ENCODE results near the gene TMEM61.

Gene TMEM61

DNA sequence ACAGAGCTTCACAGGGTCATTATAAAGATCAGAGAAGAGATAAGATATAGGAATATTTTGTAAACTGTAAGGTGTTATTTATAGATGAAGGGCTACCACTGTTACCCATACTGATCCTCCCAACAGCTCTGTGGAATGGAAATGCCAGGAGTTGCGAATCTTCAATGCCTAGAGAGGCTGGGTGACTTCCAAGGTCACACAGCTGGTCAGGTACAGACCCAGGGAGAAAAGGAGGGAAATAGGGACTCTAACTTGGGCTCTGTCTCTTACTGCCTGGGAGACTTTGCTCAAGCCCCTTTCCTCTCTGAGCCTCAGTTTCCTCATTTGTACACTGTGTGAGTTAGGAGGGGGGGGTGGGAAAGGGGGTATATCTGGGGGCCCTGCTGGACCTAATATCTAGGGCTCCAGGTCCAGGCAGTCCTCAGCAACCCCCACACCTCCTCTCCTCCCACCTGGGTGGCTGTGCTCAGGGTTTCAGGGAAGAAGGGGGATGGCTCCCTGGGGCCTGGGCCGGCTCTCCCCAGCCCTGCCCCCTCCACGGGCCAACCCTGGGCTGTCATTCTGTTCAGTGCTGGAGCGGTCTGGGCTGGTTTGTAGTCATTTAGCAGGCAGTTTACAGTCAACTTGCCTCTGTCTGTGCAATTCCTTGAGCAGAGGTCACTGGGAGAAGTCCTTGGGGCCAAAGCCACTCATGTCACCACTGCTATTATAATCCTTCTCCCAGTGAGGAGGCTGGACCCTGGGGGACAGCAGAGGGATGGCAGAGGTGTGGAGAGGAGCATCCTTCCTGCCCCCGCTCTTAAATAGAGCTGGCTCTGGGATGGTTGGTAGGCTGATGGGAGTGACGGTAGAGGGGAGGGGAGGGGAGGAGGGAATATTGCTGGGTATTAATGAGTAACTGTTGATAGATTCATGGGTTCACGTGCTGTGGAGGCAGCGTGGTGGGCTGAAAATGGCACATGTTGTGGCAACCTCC, 20.0 kb downstream of the TMEM61 start:
- TF ChIP-seq ZNF565 (CRISPR knock-in tag; conservative IDR thresholded peaks at IDR 0.05; ENCODE audit: low read depth): no peak
- ATAC-seq: no peak

DNA sequence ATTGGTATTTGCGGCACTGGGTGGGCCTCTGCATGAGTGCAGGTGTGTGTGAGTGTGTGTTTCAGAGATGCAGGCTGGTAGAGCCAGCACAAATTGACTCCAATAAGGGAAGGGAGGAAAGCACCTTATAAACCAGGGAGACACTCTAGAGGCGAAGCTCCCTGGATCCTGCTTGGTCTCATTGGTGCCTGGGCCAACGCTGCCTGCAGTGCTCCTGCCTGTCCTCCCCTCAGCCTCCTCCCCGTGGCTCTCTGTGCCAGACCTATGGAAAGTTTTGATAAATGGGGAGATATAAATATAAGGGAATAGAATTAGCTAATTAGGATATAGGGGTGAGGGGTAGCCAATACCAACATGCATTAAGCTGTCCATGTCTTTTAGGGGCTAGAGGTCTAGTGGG, 20.9 kb downstream of the TMEM61 start:
- TF ChIP-seq ARNTL (CRISPR knock-in tag; IDR thresholded peaks at IDR 0.05; ENCODE audit: borderline replicate concordance, low read depth) (no peak), ZFP3 (CRISPR knock-in tag; IDR thresholded peaks at IDR 0.05) (0 out of 2 replicates have a peak, but pooled peaks have one; percentile 60), ZNF565 (CRISPR knock-in tag; conservative IDR thresholded peaks at IDR 0.05; ENCODE audit: low read depth) (no peak), ZNF70 (CRISPR knock-in tag; IDR thresholded peaks at IDR 0.05) (no peak), ZNF8 (CRISPR knock-in tag; IDR thresholded peaks at IDR 0.05) (no peak), TCF4 (CRISPR knock-in tag; IDR thresholded peaks at IDR 0.05; ENCODE audit: borderline replicate concordance) (no peak), RARB (CRISPR knock-in tag; IDR thresholded peaks at IDR 0.05) (no peak)
- TF ChIP-seq, protein P1, sequence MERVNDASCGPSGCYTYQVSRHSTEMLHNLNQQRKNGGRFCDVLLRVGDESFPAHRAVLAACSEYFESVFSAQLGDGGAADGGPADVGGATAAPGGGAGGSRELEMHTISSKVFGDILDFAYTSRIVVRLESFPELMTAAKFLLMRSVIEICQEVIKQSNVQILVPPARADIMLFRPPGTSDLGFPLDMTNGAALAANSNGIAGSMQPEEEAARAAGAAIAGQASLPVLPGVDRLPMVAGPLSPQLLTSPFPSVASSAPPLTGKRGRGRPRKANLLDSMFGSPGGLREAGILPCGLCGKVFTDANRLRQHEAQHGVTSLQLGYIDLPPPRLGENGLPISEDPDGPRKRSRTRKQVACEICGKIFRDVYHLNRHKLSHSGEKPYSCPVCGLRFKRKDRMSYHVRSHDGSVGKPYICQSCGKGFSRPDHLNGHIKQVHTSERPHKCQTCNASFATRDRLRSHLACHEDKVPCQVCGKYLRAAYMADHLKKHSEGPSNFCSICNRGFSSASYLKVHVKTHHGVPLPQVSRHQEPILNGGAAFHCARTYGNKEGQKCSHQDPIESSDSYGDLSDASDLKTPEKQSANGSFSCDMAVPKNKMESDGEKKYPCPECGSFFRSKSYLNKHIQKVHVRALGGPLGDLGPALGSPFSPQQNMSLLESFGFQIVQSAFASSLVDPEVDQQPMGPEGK (CRISPR knock-in tag; IDR thresholded peaks at IDR 0.05; ENCODE audit: borderline replicate concordance): no peak
- no peak for ATAC-seq

DNA sequence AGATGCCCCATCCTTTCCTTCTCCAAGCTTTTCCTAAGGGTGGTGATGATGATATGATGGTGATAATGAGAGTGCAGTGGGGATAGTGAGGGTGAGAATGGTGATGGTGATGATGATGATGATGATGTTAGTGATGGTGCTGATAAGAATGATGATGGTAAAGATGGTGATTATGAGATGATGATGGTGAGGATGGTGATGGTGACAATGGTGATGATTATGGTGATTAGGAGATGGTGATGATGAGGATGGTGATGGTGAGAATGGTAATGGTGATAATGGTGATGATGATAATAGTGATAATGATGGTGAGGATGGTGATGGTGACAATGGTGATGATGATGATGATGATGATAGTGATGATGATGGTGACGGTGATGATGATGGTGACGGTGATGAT, 22.3 kb downstream of the TMEM61 start:
- ATAC-seq: no peak
- TF ChIP-seq ZC3H10 (CRISPR knock-in tag; IDR thresholded peaks at IDR 0.05) (no peak), ZNF70 (CRISPR knock-in tag; IDR thresholded peaks at IDR 0.05) (no peak), GLIS3 (CRISPR knock-in tag; IDR thresholded peaks at IDR 0.05) (no peak), OSR1 (CRISPR knock-in tag; IDR thresholded peaks at IDR 0.05) (no peak), TOX (CRISPR knock-in tag; IDR thresholded peaks at IDR 0.05; ENCODE audit: borderline replicate concordance) (no peak), ZFP3 (CRISPR knock-in tag; IDR thresholded peaks at IDR 0.05) (no peak), ESRRG (CRISPR knock-in tag; IDR thresholded peaks at IDR 0.05) (no peak), ARNTL (CRISPR knock-in tag; IDR thresholded peaks at IDR 0.05; ENCODE audit: borderline replicate concordance, low read depth) (no peak), SNAI2 (CRISPR knock-in tag; IDR thresholded peaks at IDR 0.05) (no peak), ISL1 (CRISPR knock-in tag; IDR thresholded peaks at IDR 0.05) (no peak), RARB (CRISPR knock-in tag; IDR thresholded peaks at IDR 0.05) (no peak), CSDC2 (CRISPR knock-in tag; IDR thresholded peaks at IDR 0.05) (no peak), ZNF8 (CRISPR knock-in tag; IDR thresholded peaks at IDR 0.05) (no peak), BACH2 (CRISPR knock-in tag; IDR thresholded peaks at IDR 0.05; ENCODE audit: borderline replicate concordance) (no peak), PPARA (CRISPR knock-in tag; IDR thresholded peaks at IDR 0.05; ENCODE audit: borderline replicate concordance) (no peak)
- TF ChIP-seq, protein P2, sequence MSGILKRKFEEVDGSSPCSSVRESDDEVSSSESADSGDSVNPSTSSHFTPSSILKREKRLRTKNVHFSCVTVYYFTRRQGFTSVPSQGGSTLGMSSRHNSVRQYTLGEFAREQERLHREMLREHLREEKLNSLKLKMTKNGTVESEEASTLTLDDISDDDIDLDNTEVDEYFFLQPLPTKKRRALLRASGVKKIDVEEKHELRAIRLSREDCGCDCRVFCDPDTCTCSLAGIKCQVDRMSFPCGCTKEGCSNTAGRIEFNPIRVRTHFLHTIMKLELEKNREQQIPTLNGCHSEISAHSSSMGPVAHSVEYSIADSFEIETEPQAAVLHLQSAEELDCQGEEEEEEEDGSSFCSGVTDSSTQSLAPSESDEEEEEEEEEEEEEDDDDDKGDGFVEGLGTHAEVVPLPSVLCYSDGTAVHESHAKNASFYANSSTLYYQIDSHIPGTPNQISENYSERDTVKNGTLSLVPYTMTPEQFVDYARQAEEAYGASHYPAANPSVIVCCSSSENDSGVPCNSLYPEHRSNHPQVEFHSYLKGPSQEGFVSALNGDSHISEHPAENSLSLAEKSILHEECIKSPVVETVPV (CRISPR knock-in tag; IDR thresholded peaks at IDR 0.05): no peak
- TF ChIP-seq, protein P3, sequence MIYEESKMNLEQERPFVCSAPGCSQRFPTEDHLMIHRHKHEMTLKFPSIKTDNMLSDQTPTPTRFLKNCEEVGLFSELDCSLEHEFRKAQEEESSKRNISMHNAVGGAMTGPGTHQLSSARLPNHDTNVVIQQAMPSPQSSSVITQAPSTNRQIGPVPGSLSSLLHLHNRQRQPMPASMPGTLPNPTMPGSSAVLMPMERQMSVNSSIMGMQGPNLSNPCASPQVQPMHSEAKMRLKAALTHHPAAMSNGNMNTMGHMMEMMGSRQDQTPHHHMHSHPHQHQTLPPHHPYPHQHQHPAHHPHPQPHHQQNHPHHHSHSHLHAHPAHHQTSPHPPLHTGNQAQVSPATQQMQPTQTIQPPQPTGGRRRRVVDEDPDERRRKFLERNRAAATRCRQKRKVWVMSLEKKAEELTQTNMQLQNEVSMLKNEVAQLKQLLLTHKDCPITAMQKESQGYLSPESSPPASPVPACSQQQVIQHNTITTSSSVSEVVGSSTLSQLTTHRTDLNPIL (CRISPR knock-in tag; IDR thresholded peaks at IDR 0.05; ENCODE audit: low read depth): no peak
- TF ChIP-seq, protein P4, sequence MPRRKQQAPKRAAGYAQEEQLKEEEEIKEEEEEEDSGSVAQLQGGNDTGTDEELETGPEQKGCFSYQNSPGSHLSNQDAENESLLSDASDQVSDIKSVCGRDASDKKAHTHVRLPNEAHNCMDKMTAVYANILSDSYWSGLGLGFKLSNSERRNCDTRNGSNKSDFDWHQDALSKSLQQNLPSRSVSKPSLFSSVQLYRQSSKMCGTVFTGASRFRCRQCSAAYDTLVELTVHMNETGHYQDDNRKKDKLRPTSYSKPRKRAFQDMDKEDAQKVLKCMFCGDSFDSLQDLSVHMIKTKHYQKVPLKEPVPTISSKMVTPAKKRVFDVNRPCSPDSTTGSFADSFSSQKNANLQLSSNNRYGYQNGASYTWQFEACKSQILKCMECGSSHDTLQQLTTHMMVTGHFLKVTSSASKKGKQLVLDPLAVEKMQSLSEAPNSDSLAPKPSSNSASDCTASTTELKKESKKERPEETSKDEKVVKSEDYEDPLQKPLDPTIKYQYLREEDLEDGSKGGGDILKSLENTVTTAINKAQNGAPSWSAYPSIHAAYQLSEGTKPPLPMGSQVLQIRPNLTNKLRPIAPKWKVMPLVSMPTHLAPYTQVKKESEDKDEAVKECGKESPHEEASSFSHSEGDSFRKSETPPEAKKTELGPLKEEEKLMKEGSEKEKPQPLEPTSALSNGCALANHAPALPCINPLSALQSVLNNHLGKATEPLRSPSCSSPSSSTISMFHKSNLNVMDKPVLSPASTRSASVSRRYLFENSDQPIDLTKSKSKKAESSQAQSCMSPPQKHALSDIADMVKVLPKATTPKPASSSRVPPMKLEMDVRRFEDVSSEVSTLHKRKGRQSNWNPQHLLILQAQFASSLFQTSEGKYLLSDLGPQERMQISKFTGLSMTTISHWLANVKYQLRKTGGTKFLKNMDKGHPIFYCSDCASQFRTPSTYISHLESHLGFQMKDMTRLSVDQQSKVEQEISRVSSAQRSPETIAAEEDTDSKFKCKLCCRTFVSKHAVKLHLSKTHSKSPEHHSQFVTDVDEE (CRISPR knock-in tag; IDR thresholded peaks at IDR 0.05): no peak
- TF ChIP-seq, protein P1 (CRISPR knock-in tag; IDR thresholded peaks at IDR 0.05; ENCODE audit: borderline replicate concordance): no peak
- TF ChIP-seq, protein P5, sequence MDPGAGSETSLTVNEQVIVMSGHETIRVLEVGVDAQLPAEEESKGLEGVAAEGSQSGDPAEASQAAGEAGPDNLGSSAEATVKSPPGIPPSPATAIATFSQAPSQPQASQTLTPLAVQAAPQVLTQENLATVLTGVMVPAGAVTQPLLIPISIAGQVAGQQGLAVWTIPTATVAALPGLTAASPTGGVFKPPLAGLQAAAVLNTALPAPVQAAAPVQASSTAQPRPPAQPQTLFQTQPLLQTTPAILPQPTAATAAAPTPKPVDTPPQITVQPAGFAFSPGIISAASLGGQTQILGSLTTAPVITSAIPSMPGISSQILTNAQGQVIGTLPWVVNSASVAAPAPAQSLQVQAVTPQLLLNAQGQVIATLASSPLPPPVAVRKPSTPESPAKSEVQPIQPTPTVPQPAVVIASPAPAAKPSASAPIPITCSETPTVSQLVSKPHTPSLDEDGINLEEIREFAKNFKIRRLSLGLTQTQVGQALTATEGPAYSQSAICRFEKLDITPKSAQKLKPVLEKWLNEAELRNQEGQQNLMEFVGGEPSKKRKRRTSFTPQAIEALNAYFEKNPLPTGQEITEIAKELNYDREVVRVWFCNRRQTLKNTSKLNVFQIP (CRISPR knock-in tag; IDR thresholded peaks at IDR 0.05; ENCODE audit: borderline replicate concordance, low read depth): no peak
